ENCODE data around the gene NUMA1. TPM values are rescaled to one million over a fixed set of nuclear protein-coding genes. Genes with fewer than 3 reads are reported as not detected.

Gene NUMA1
- total and polyA plus RNA-seq, 2 of the 8 experiments (the other 6 are each of a cell fraction or from before 2014, with no cell fraction given), result 101 to 107 TPM

DNA sequence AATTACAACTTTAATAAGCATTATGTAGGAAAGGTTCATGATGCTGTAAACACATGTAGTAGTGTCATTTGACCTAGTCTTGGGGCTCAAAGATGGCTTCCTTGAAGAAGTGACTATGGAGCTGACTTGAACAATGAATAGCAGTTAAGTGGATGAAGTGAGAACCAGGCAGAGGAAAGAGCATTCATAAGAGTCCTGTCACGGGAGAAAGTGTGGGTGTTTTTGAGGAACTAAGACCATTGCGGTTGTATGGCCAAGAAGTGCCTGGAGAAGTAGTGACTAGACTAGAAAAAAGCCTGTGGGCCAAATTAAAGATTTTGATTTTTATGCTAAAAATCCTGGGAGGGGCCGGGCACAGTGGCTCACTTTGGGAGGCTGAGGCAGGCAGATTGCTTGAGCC lies 88.8 kb downstream of the NUMA1 start:
- no peak for FAIRE-seq
- WGBS, 2 experiments (ENCODE audit: extremely low coverage in 1 of 2, insufficient coverage in 1 of 2, insufficient read length in 1 of 2, insufficient replicate concordance in 2 of 2, low coverage in 1 of 2, low lambda C conversion rate in 2 of 2, missing lambda C conversion rate in 1 of 2), result 87% methylated on average over 3 of the region's 3 CpGs; no CpG with 5 or more reads in 1 of the 2 experiments

More for the DNA sequence above, 88.8 kb downstream of the NUMA1 start:
- no peak overlapping the region for H4K5ac ChIP-seq (ENCODE audit: insufficient read length, low read depth, low read length)
- DNase-seq (ENCODE audit: low read depth in 1 of 2, low spot score in 2 of 2), result no peak
- H3K27ac ChIP-seq (ENCODE audit: low read depth, low read length), result no peak overlapping the region
- no peak overlapping the region for H2BK15ac ChIP-seq (ENCODE audit: low read length)
- H3K23ac ChIP-seq (ENCODE audit: insufficient read length), result no peak overlapping the region
- H3K18ac ChIP-seq (ENCODE audit: extremely low read depth, low read length), result no peak overlapping the region
- H2BK20ac ChIP-seq (ENCODE audit: low read length), result no peak overlapping the region
- no peak overlapping the region for H3K4ac ChIP-seq (replicated peaks; ENCODE audit: insufficient read length, low read depth, low read length)
- H3K27me3 ChIP-seq (replicated peaks in 1 of 4; ENCODE audit: control insufficient read depth in 3 of 4, extremely low read depth in 1 of 4, insufficient read depth in 3 of 4, low read length in 3 of 4), result no peaks in the 10 kb centered on the region
- TF ChIP-seq SIRT6 (IDR thresholded peaks at IDR 0.05; ENCODE audit: low read length) (no peak), YY1 (IDR thresholded peaks at IDR 0.05; ENCODE audit: low read depth, low read length) (no peak), ASH2L (IDR thresholded peaks at IDR 0.05; ENCODE audit: low read length) (no peak), JUN (IDR thresholded peaks at IDR 0.05; ENCODE audit: low read depth, low read length) (no peak), TEAD4 (IDR thresholded peaks at IDR 0.05; ENCODE audit: low read depth, low read length) (no peak), SP2 (IDR thresholded peaks at IDR 0.05; ENCODE audit: low read length) (no peak), HDAC6 (IDR thresholded peaks at IDR 0.05; ENCODE audit: low read depth, low read length) (no peak), TCF12 (IDR thresholded peaks at IDR 0.05; ENCODE audit: low read depth, low read length) (no peak), EZH2 (IDR thresholded peaks at IDR 0.05; ENCODE audit: low read depth, low read length, severe bottlenecking) (no peak), SP1 (IDR thresholded peaks at IDR 0.05; ENCODE audit: low read depth, low read length) (no peak), SP4 (IDR thresholded peaks at IDR 0.05; ENCODE audit: low read length) (no peak), TBP (IDR thresholded peaks at IDR 0.05; ENCODE audit: low read depth, low read length) (no peak), TAF1 (IDR thresholded peaks at IDR 0.05; ENCODE audit: low read depth, low read length) (no peak), CBX8 (IDR thresholded peaks at IDR 0.05; ENCODE audit: borderline replicate concordance, low read depth, low read length) (no peak), CHD1 (IDR thresholded peaks at IDR 0.05; ENCODE audit: low read depth, low read length) (no peak), SRF (IDR thresholded peaks at IDR 0.05; ENCODE audit: low read depth, low read length) (no peak), FOSL1 (IDR thresholded peaks at IDR 0.05; ENCODE audit: insufficient read depth, low read depth, low read length) (no peak)
- no peaks in the 10 kb centered on the region for H3K4me1 ChIP-seq (replicated peaks in 1 of 4; ENCODE audit: control insufficient read depth in 3 of 4, insufficient read depth in 4 of 4, low read length in 3 of 4)
- H3K23me2 ChIP-seq (ENCODE audit: low read depth, low read length), result no peaks in the 10 kb centered on the region
- H3K79me1 ChIP-seq (ENCODE audit: low read depth, low read length), result no peaks in the 10 kb centered on the region
- H3K14ac ChIP-seq (ENCODE audit: insufficient read length), result no peak overlapping the region
- H2AK5ac ChIP-seq (ENCODE audit: low read depth, low read length), result no peak overlapping the region
- no peak overlapping the region for H2BK5ac ChIP-seq (ENCODE audit: low read depth, low read length)
- ChIA-PET CTCF (ENCODE audit: partially characterized antibody) (interaction anchor here (0.6 to 1.7 kb wide), 4 partner anchors 14 to 382 kb away, joined by 3 to 8 read pairs (median 3); no protein-coding TSS in a partner anchor), POLR2A (ENCODE audit: partially characterized antibody) (interaction anchor here (1.8 kb wide), 1 partner anchor 15 kb away, joined by 5 read pairs; no protein-coding TSS in a partner anchor)
- no peak overlapping the region for H3K9ac ChIP-seq (replicated peaks in 1 of 4; ENCODE audit: extremely low read depth in 1 of 4, low read depth in 3 of 4, low read length in 3 of 4)
- no peak overlapping the region for H4K91ac ChIP-seq (replicated peaks; ENCODE audit: insufficient read length, low read length)
- H3K4me2 ChIP-seq (ENCODE audit: insufficient read depth in 1 of 2, low read depth in 2 of 2, low read length in 2 of 2), result no peak overlapping the region
- H2BK120ac ChIP-seq (replicated peaks; ENCODE audit: low read depth, low read length), result no peak overlapping the region
- H3K4me3 ChIP-seq (ENCODE audit: extremely low read depth in 1 of 4, insufficient read depth in 2 of 4, low read depth in 3 of 4, low read length in 4 of 4), result no peak overlapping the region
- no peak overlapping the region for H2AFZ ChIP-seq (ENCODE audit: low read length)
- H2BK12ac ChIP-seq (ENCODE audit: low read depth, low read length), result no peak overlapping the region
- H3K79me2 ChIP-seq (ENCODE audit: control insufficient read depth in 1 of 2, insufficient read depth in 2 of 2, low read length in 2 of 2), result no peaks in the 10 kb centered on the region; a peak in 1 of 4 replicates
- no peaks in the 10 kb centered on the region for H3K9me3 ChIP-seq (ENCODE audit: insufficient read depth in 2 of 2, low read depth in 1 of 2, low read length in 1 of 2)
- H3K36me3 ChIP-seq (ENCODE audit: control insufficient read depth in 2 of 4, insufficient read depth in 4 of 4, low read length in 3 of 4), result peaks cover 5 to 10% (median 8%) of the 10 kb centered on the region in 4 experiments; a peak in 7 of 8 replicates
- H3K56ac ChIP-seq (replicated peaks; ENCODE audit: insufficient read length, low read depth, low read length), result no peak overlapping the region
- H4K20me1 ChIP-seq (replicated peaks in 1 of 2; ENCODE audit: control insufficient read depth in 1 of 2, insufficient read depth in 2 of 2, low read length in 2 of 2), result peaks cover 3 to 4% of the 10 kb centered on the region in 2 experiments
- no peak overlapping the region for H4K8ac ChIP-seq (ENCODE audit: extremely low read depth, insufficient read depth, low read length)
